ENCODE results near the gene PHLDB3.

The PHLDB3 gene

GRCh38 chr19:43481701-43482100 lies 22.8 kb downstream of the PHLDB3 start:
- Histone ChIP-seq H3K36me3 (replicated peaks) (no peaks in the 10 kb centered on the region), H3K4me3 (ENCODE audit: low read depth, low read length) (no peak overlapping the region), H3K27me3 (replicated peaks) (no peaks in the 10 kb centered on the region), H3K27ac (no peak overlapping the region)
- TF ChIP-seq CTCF (IDR thresholded peaks at IDR 0.05; ENCODE audit: low read depth, low read length, missing control alignments), result no peak
- no peak for DNase-seq
- in situ Hi-C loops (cut with HindIII; ENCODE audit: low pct_ligation_motif_present, low sequenced_read_pairs), result no loop called here

GRCh38 chr19:43480574-43480973 lies 24.0 kb downstream of the PHLDB3 start:
- no peak for DNase-seq
- H3K27ac ChIP-seq, result no peak overlapping the region
- no peak overlapping the region for H3K4me3 ChIP-seq (ENCODE audit: low read depth, low read length)
- H3K36me3 ChIP-seq (replicated peaks), result no peaks in the 10 kb centered on the region
- in situ Hi-C loops (cut with HindIII; ENCODE audit: low pct_ligation_motif_present, low sequenced_read_pairs), result no loop called here
- TF ChIP-seq CTCF (IDR thresholded peaks at IDR 0.05; ENCODE audit: low read depth, low read length, missing control alignments), result no peak
- no peaks in the 10 kb centered on the region for H3K27me3 ChIP-seq (replicated peaks)

GRCh38 chr19:43479961-43480561 lies 24.5 kb downstream of the PHLDB3 start:
- no peak for TF ChIP-seq CTCF (IDR thresholded peaks at IDR 0.05; ENCODE audit: low read depth, low read length, missing control alignments)
- H3K27me3 ChIP-seq (replicated peaks), result no peaks in the 10 kb centered on the region
- no peak overlapping the region for H3K4me3 ChIP-seq (ENCODE audit: low read depth, low read length)
- H3K27ac ChIP-seq, result no peak overlapping the region
- in situ Hi-C loops (cut with HindIII; ENCODE audit: low pct_ligation_motif_present, low sequenced_read_pairs), result no loop called here
- DNase-seq, result no peak
- H3K36me3 ChIP-seq (replicated peaks), result no peaks in the 10 kb centered on the region

GRCh38 chr19:43479226-43479625 lies 25.3 kb downstream of the PHLDB3 start:
- no peaks in the 10 kb centered on the region for H3K36me3 ChIP-seq (replicated peaks)
- H3K27me3 ChIP-seq (replicated peaks), result no peaks in the 10 kb centered on the region
- no peak overlapping the region for H3K27ac ChIP-seq
- no peak for TF ChIP-seq CTCF (IDR thresholded peaks at IDR 0.05; ENCODE audit: low read depth, low read length, missing control alignments)
- in situ Hi-C loops (cut with HindIII; ENCODE audit: low pct_ligation_motif_present, low sequenced_read_pairs), result no loop called here
- DNase-seq, result no peak
- no peak overlapping the region for H3K4me3 ChIP-seq (ENCODE audit: low read depth, low read length)

GRCh38 chr19:43478323-43478722 lies 26.2 kb downstream of the PHLDB3 start:
- no peak for TF ChIP-seq CTCF (IDR thresholded peaks at IDR 0.05; ENCODE audit: low read depth, low read length, missing control alignments)
- DNase-seq, result no peak
- H3K27me3 ChIP-seq (replicated peaks), result no peaks in the 10 kb centered on the region
- H3K36me3 ChIP-seq (replicated peaks), result no peaks in the 10 kb centered on the region
- in situ Hi-C loops (cut with HindIII; ENCODE audit: low pct_ligation_motif_present, low sequenced_read_pairs), result no loop called here
- no peak overlapping the region for H3K4me3 ChIP-seq (ENCODE audit: low read depth, low read length)
- H3K27ac ChIP-seq, result no peak overlapping the region

- Histone ChIP-seq H3K27ac (no peak overlapping the region), H3K36me3 (replicated peaks) (no peaks in the 10 kb centered on the region), H3K4me3 (ENCODE audit: low read depth, low read length) (no peak overlapping the region), H3K27me3 (replicated peaks) (no peaks in the 10 kb centered on the region)
- in situ Hi-C loops (cut with HindIII; ENCODE audit: low pct_ligation_motif_present, low sequenced_read_pairs), result no loop called here
- no peak for TF ChIP-seq CTCF (IDR thresholded peaks at IDR 0.05; ENCODE audit: low read depth, low read length, missing control alignments)
- no peak for DNase-seq
Observed at GRCh38 chr19:43476606-43477005, 27.9 kb downstream of the PHLDB3 start.
